Measurements from ENCODE around the gene ADA.

Gene ADA

GRCh38 chr20:44573501-44573869 lies 78.0 kb downstream of the ADA start:
- no peak for DNase-seq

GRCh38 chr20:44572551-44573500 lies 78.7 kb downstream of the ADA start:
- DNase-seq, result peak; percentile 75 to 81

GRCh38 chr20:44571362-44571988 lies 80.0 kb downstream of the ADA start:
- no peak for DNase-seq

- DNase-seq, result no peak
Measured at GRCh38 chr20:44570367-44570766, 81.1 kb downstream of the ADA start.

All from cerebellar nuclear complex (tissue), 1 donor.